Right lobe of liver (tissue), 4 donors: Measurements from ENCODE around the gene RNF32.

Experiments used
- CTCF ChIP-seq, 4 donors: fragments of 200-600 bp in 3 of 4; fragments of 450-650 bp in 1 of 4; IDR thresholded peaks; one replicate each; pipeline versions ENCODE4 v1.5.1 to v1.8.0; 2016 to 2022; ENCODE audit warnings: antibody characterized with exemption in 4 of 4, mild to moderate bottlenecking in 2 of 4
- POLR2A ChIP-seq: fragments of 450-650 bp; IDR thresholded peaks from one replicate; pipeline ENCODE4 v1.6.1; 2017; ENCODE audit warnings: antibody characterized with exemption, mild to moderate bottlenecking
- donor health status: DM: no; HTN: no; CAD: no.
- donor health status: DM: no; HTN: no; CAD: no.
- donor health status: DM: no; HTN: yes; CAD: no.

- TF ChIP-seq CTCF (IDR thresholded peaks at IDR 0.05) (no peak), POLR2A (no peak)
Observed at GRCh38 chr7:156600496-156600895, 40.1 kb upstream of the RNF32 start.
